A549 (cell line): ENCODE measurements around the gene ZKSCAN5. TPM values are rescaled to one million over a fixed set of nuclear protein-coding genes. Genes with fewer than 3 reads are reported as not detected.
A peak's percentile ranks its signal among the peaks of the same experiment; 100 is the strongest.

ENCODE experiments used
- ATAC-seq, 2 experiments: fragments of 200-7000 bp in 1 of 2; fragments of >200 bp in 1 of 2; cut with Nextera tagmentation in 1 of 2; cut with Tn5 transposase in 1 of 2; 3 replicates each; pipeline versions ENCODE4 v1.8.0 to v1.9.1; 2018 to 2020; ENCODE audit warnings: mild to moderate bottlenecking in 1 of 2, moderate library complexity in 1 of 2
- CTCF ChIA-PET: fragments of 300-600 bp; sonication (Branson Sonifier 250); formaldehyde crosslinking; extraction: SDS; loops from one replicate; lab custom pipeline; 2021; ENCODE audit warnings: antibody characterized with exemption, inconsistent platforms; lab: Yijun Ruan, JAX
- POLR2A ChIA-PET: fragments of 350-600 bp; formaldehyde crosslinking; extraction: SDS; loops from one replicate; lab custom pipeline; 2021; ENCODE audit warnings: antibody characterized with exemption, inconsistent platforms; lab: Yijun Ruan, JAX
- DNase-seq, 2 experiments: peaks; one replicate each; pipeline versions ENCODE4 v3.0.0 to v3.0.0-alpha.2; 2011 to 2016; ENCODE audit warnings: low read depth in 1 of 2, low spot score in 1 of 2
- FAIRE-seq: peaks from 2 replicates; lab custom pipeline; 2011; peaks lifted over from hg19 to GRCh38; lab: Jason Lieb, UNC
- H3K27ac ChIP-seq, 2 experiments: fragments of >200 bp; sonication (Bioruptor Twin); formaldehyde crosslinking; 3 replicates each; pipeline ENCODE4 v1.5.1; 2016 to 2017
- H3K4me1 ChIP-seq: fragments of >200 bp; sonication (Bioruptor Twin); formaldehyde crosslinking; 3 replicates; pipeline ENCODE4 v1.6.1; 2016
- H3K4me2 ChIP-seq: fragments of >200 bp; sonication (Bioruptor Twin); formaldehyde crosslinking; 3 replicates; pipeline ENCODE4 v1.6.1; 2016
- H3K4me3 ChIP-seq: fragments of >200 bp; sonication (Bioruptor Twin); formaldehyde crosslinking; 3 replicates; pipeline ENCODE4 v1.5.1; 2016
- H3K9me3 ChIP-seq: fragments of >200 bp; sonication (Bioruptor Twin); formaldehyde crosslinking; 3 replicates; pipeline ENCODE4 v1.6.1; 2016
- ESRRA ChIP-seq: fragments of 150-350 bp; IDR thresholded peaks from 2 replicates; pipeline ENCODE4 v1.6.1; 2014; ENCODE audit warnings: mild to moderate bottlenecking, low read length, borderline replicate concordance
- FOSL2 ChIP-seq, 2 experiments: fragments of 450-650 bp in 1 of 2; fragments of >200 bp in 1 of 2; sonication (Bioruptor Twin) in 1 of 2; formaldehyde crosslinking; IDR thresholded peaks; 2 replicates each; pipeline versions ENCODE4 v1.5.0 to v1.6.1; 2016 to 2020; ENCODE audit warnings: mild to moderate bottlenecking in 1 of 2, moderate library complexity in 1 of 2
- HEYL ChIP-seq: fragments of 250-450 bp; sonication (Bioruptor Pico); IDR thresholded peaks from 2 replicates; pipeline ENCODE4 v1.8.0; 2021; ENCODE audit warnings: mild to moderate bottlenecking, moderate library complexity
- JUN ChIP-seq, 2 experiments: fragments of >200 bp; sonication (Bioruptor Twin); formaldehyde crosslinking; IDR thresholded peaks; 2 replicates in 1 of 2; 3 replicates in 1 of 2; pipeline ENCODE4 v1.6.1; 2016 to 2017
- JUNB ChIP-seq: fragments of >200 bp; sonication (Bioruptor Twin); formaldehyde crosslinking; IDR thresholded peaks from 2 replicates; pipeline ENCODE4 v1.6.1; 2016
- KDM1A ChIP-seq: fragments of 200-600 bp; sonication (generic); IDR thresholded peaks from 2 replicates; pipeline ENCODE4 v1.6.1; 2016; ENCODE audit warnings: low read depth, mild to moderate bottlenecking
- KDM5A ChIP-seq: fragments of 200-600 bp; sonication (generic); IDR thresholded peaks from 2 replicates; pipeline ENCODE4 v1.6.1; 2016; ENCODE audit warnings: antibody characterized with exemption, mild to moderate bottlenecking
- MYC ChIP-seq: IDR thresholded peaks from 2 replicates; pipeline ENCODE4 v1.6.1; 2012; ENCODE audit warnings: mild to moderate bottlenecking, inconsistent platforms, low read length, improper control_type of control experiment, borderline replicate concordance
- PHF8 ChIP-seq: fragments of 200-600 bp; sonication (generic); IDR thresholded peaks from 2 replicates; pipeline ENCODE4 v1.6.1; 2016; ENCODE audit warnings: low read depth, mild to moderate bottlenecking, antibody characterized with exemption, moderate library complexity, borderline replicate concordance
- POLR2AphosphoS2 ChIP-seq: conservative IDR thresholded peaks from 2 replicates; pipeline ENCODE4 v1.6.1; 2012; ENCODE audit warnings: low read length, improper control_type of control experiment, inconsistent platforms
- RAD21 ChIP-seq, 2 experiments: fragments of >200 bp in 1 of 2; sonication (Bioruptor Twin) in 1 of 2; formaldehyde crosslinking in 1 of 2; IDR thresholded peaks in 1 of 2; conservative IDR thresholded peaks in 1 of 2; 2 replicates in 1 of 2; 3 replicates in 1 of 2; pipeline ENCODE4 v1.6.1; 2012 to 2018; ENCODE audit warnings: inconsistent platforms in 1 of 2
- RARB ChIP-seq: fragments of 250-450 bp; sonication (Bioruptor Pico); IDR thresholded peaks from 2 replicates; pipeline ENCODE4 v1.8.0; 2021; ENCODE audit warnings: mild to moderate bottlenecking, moderate library complexity
- SMC3 ChIP-seq: fragments of >200 bp; sonication (Bioruptor Twin); formaldehyde crosslinking; IDR thresholded peaks from 3 replicates; pipeline ENCODE4 v1.6.1; 2018; ENCODE audit warnings: inconsistent platforms
- SREBF2 ChIP-seq: fragments of 450-650 bp; IDR thresholded peaks from 2 replicates; pipeline ENCODE4 v1.6.1; 2014; ENCODE audit warnings: mild to moderate bottlenecking, moderate library complexity
- ZFP36 ChIP-seq: fragments of 450-650 bp; IDR thresholded peaks from 2 replicates; pipeline ENCODE4 v1.6.1; 2014; ENCODE audit warnings: borderline replicate concordance; ENCODE audit not compliant: partially characterized antibody
- WGBS: methylation state at CpG from one replicate; pipeline ENCODE4 v1.1.6; 2017; ENCODE audit errors: missing lambda C conversion rate; 5-methylcytosine and 5-hydroxymethylcytosine counted together
- polyA plus RNA-seq, 4 experiments: library from polyadenylated mRNA; depleted of rRNA in 3 of 4; stranded (reverse); fragments of >200 nt; fragmentation: RNase III in 1 of 4; extraction: RNeasy Plus Mini Kit Qiagen cat#74134 plus additional on column Dnase treatment in 1 of 4; gene quantifications; 2 replicates in 3 of 4; 3 replicates in 1 of 4; pipeline ENCODE4 v1.2.3, GENCODE V29; 2011 to 2017
- TF ChIP-seq, protein P1 (sequence below): fragments of 250-450 bp; sonication (Bioruptor Pico); IDR thresholded peaks from 2 replicates; pipeline ENCODE4 v1.5.0; 2020; ENCODE audit warnings: low read depth, mild to moderate bottlenecking, moderate library complexity

ZKSCAN5 gene
- polyA plus RNA-seq, 2 of the 4 experiments (the other 2 are of a cell fraction), result 8.2 to 15.7 TPM

DNA sequence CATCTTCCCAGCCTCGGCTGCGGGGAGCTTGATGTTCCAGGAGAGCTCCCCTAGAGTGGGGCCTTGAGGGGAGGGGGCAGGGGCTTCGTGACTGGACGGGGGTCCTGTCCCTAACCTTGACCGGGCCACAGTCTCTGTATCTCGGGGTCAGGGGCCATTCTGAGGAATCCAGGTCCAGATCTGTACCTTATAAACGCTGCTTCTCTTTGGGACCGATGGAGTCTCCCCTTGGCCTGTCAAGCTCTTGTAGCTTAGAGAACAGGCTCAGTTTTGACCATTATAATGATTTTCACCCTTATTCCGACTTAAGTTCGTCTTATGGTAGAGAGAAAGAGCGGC lies 831 bp downstream of the ZKSCAN5 start:
- POLR2A ChIA-PET, result interaction anchor here (0.6 to 3.2 kb wide), 8 partner anchors 10 to 414 kb away, joined by 3 to 23 read pairs (median 11); partner anchors contain the start of genes FAM200A, TRIM4, ZNF655 and ZSCAN25
- TF ChIP-seq JUNB, result no peak
- peak; percentile 84; the same call in 1 of the 2 replicates for TF ChIP-seq PHF8
- WGBS, result 12% methylated on average over 8 of the region's 11 CpGs
- peak overlapping the region; percentile 86 for H3K4me2 ChIP-seq
- DNase-seq (no peak), ATAC-seq (peak; percentile 27 to 37), FAIRE-seq (no peak)
- CTCF ChIA-PET, result interaction anchor here (1.2 kb wide), 2 partner anchors 97 to 489 kb away, joined by 3 read pairs; partner anchors contain the start of genes BUD31 and PDAP1
- peak overlapping the region; percentile 94 to 97 for H3K27ac ChIP-seq
- peaks cover 16% of the 10 kb centered on the region; the same call in 2 of the 3 replicates for H3K4me1 ChIP-seq
- H3K9me3 ChIP-seq, result no peaks in the 10 kb centered on the region
- peak overlapping the region; percentile 95 for H3K4me3 ChIP-seq

DNA sequence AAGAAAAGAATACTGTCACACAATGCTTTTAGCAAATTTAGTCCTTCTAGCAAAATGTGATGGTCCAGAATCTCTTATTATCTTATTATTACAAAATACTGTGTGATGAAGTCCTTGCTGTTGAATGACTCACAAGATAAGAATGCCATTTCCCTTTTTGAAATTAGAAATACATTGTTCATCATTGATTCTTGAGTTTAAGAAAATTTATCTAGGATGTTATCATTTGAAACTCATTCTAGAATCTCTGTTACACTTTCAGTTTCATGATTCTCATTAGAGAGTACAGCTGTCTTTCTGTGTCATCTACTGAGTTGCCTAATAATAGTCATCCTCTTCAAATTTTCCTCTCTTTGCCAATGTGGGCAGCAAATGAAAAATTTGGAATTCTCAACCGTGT lies 9.6 kb downstream of the ZKSCAN5 start:
- Histone ChIP-seq H3K27ac (no peak overlapping the region), H3K4me3 (no peak overlapping the region), H3K4me2 (no peak overlapping the region), H3K9me3 (no peaks in the 10 kb centered on the region), H3K4me1 (no peaks in the 10 kb centered on the region)
- ChIA-PET POLR2A (interaction anchor here (1.4 to 1.6 kb wide), 2 partner anchors 9 to 10 kb away, joined by 3 read pairs; partner anchors contain the start of gene ZKSCAN5), CTCF (no interaction called here)
- no peak for ATAC-seq
- DNase-seq, result no peak
- TF ChIP-seq JUNB, result no peak
- no peak for TF ChIP-seq FOSL2 (IDR thresholded peaks at IDR 0.05)
- TF ChIP-seq FOSL2 (CRISPR knock-in tag; IDR thresholded peaks at IDR 0.05), result peak; percentile 43; the same call in 1 of the 2 replicates
- no peak for TF ChIP-seq KDM1A
- TF ChIP-seq, protein P1, sequence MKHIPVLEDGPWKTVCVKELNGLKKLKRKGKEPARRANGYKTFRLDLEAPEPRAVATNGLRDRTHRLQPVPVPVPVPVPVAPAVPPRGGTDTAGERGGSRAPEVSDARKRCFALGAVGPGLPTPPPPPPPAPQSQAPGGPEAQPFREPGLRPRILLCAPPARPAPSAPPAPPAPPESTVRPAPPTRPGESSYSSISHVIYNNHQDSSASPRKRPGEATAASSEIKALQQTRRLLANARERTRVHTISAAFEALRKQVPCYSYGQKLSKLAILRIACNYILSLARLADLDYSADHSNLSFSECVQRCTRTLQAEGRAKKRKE (CRISPR knock-in tag), result no peak
- TF ChIP-seq ESRRA, result no peak
- 97% methylated on average over 1 of the region's 1 CpG for WGBS
- FAIRE-seq, result no peak

- DNase-seq (no peak), ATAC-seq (no peak), FAIRE-seq (no peak)
- H3K9me3 ChIP-seq, result peaks cover 13% of the 10 kb centered on the region
- no peak overlapping the region for H3K4me2 ChIP-seq
- H3K27ac ChIP-seq, result no peak overlapping the region
- no peak overlapping the region for H3K4me3 ChIP-seq
- POLR2A ChIA-PET, result no interaction called here
- H3K4me1 ChIP-seq, result no peaks in the 10 kb centered on the region
- CTCF ChIA-PET, result interaction anchor here (0.9 to 1.0 kb wide), 2 partner anchors 95 kb away, joined by 3 read pairs; partner anchors contain the start of gene ZSCAN25
- TF ChIP-seq RARB (CRISPR knock-in tag), result no peak
- TF ChIP-seq MYC, result no peak
- no peak for TF ChIP-seq POLR2AphosphoS2
- no peak for TF ChIP-seq JUN (IDR thresholded peaks at IDR 0.05)
- no peak for TF ChIP-seq HEYL (CRISPR knock-in tag)
- 81% methylated on average over 3 of the region's 3 CpGs for WGBS
These were observed 16.9 kb downstream of the ZKSCAN5 start for GRCh38 chr7:99521399-99521798.

- POLR2A ChIA-PET, result interaction anchor here (1.3 kb wide), 1 partner anchor 21 kb away, joined by 3 read pairs; the partner anchor contains the start of gene ZKSCAN5
- 0 out of 3 replicates have a peak, but pooled peaks have one; percentile 10 for TF ChIP-seq SMC3
- no peak for TF ChIP-seq SREBF2
- TF ChIP-seq ZFP36, result no peak
- peak; percentile 35 to 72; a peak in 4 of 5 replicates for TF ChIP-seq RAD21 (conservative IDR thresholded peaks at IDR 0.05 in 1 of 2, IDR thresholded peaks at IDR 0.05 in 1 of 2)
- TF ChIP-seq KDM5A, result no peak
- TF ChIP-seq, all 56 proteins: peak for 2
- ATAC-seq (peak; percentile 59 to 77; a peak in 4 of 6 replicates), FAIRE-seq (no peak), DNase-seq (peak in 1 of 2 experiments; percentile 38)
- Histone ChIP-seq H3K4me2 (no peak overlapping the region), H3K4me1 (no peaks in the 10 kb centered on the region), H3K27ac (no peak overlapping the region), H3K4me3 (no peak overlapping the region), H3K9me3 (peaks cover 53% of the 10 kb centered on the region)
- WGBS, result 94% methylated on average over 21 of the region's 21 CpGs
- CTCF ChIA-PET, result interaction anchor here (0.6 to 3.9 kb wide), 7 partner anchors 9 to 91 kb away, joined by 3 to 11 read pairs (median 3); partner anchors contain the start of gene ZSCAN25
These were observed 21.4 kb downstream of the ZKSCAN5 start for GRCh38 chr7:99525713-99526440.
